Activated T-cell treated with anti-CD3 and anti-CD28 coated beads for 24 hours (primary cell): ENCODE measurements around the gene FBXL4.
"Not testable (repeated sequence)": the region's sequence is repeated elsewhere in the genome, so short reads cannot be mapped to it uniquely, and the experiment has no call there.

Experiments used
- DNase-seq: peaks from one replicate; pipeline ENCODE4 v3.0.0-alpha.2; 2020; ENCODE audit warnings: low read depth

Gene FBXL4

DNA sequence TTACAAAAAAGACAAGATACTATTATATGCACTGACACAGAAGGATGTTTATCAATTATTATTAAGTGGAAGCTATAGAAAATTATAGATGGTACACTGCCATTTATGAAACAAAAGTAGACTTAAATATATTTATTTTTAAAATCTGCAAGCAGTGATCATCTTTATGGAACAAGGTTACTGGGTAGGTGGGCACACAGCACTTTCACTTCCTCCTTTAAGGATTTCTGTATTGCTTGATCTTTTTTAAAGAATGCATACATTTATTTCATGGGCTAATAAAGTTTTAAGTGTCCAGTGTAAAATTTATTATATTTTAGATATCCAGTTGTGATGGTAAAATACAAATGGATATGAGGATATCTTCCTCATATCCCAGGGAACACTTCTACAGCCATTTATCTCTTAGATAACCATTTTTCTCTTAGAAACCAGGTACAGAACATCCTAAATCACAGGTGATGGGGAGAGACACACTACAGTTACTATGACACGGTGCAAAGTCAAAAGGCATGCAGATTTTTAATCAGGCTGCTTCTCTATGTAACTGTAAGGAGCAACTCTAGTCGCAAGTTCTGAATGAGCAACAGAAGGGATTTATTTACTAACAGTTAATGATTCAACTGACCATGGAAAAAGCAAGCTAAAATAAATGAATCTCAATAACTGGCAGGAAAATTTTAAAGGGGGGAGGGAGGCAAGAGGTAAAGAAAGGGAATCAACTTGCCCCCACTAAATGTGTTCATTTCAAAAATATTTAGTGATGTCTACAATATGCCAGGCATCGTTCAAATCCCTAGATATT lies 2.2 kb downstream of the FBXL4 start:
- no peak for DNase-seq

- DNase-seq: no peak
Measured at GRCh38 chr6:98944598-98945081, 3.1 kb downstream of the FBXL4 start.

GRCh38 chr6:98944168-98944567 lies 3.6 kb downstream of the FBXL4 start:
- DNase-seq: no peak

GRCh38 chr6:98942263-98942803 lies 5.4 kb downstream of the FBXL4 start:
- no peak for DNase-seq

- no peak for DNase-seq
Measured at GRCh38 chr6:98941319-98941718, 6.4 kb downstream of the FBXL4 start.

DNA sequence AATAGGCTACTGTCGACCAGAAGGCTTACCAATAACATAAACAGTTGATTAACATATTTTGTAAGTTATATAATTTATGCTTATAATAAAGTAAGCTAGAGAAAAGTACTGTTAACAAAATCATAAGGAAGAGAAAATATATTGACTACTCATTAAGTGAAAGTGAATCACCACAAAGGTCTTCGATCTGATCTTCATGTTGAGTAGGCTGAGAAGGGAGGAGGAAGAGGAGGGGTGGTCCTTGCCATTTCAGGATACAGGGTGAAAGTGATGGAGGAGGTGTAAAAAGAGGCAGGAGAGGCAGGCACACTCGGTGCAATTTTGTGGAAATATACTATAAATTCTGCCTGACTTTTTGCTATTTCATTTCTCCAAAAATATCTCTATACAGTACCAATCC lies 10.4 kb downstream of the FBXL4 start:
- no peak for DNase-seq

DNA sequence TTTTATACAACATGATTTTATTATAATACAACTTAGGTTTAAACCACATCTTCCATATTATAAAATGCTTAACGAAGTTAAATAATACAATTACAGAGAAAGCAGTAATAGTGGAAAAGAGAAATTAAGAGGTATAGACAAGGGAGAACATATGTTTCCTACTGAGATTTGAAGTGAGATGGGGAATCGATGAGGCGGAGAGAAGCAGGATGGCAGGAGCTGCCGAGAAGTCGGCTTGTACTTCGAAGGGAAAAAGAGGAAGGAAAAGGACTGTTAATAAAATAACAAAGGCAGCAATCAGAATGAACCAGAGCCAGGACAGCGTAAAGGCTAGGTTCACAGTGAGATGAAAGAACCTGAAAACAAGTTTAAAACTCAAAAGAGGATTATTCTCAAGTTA lies 15.4 kb downstream of the FBXL4 start:
- no peak for DNase-seq

DNA sequence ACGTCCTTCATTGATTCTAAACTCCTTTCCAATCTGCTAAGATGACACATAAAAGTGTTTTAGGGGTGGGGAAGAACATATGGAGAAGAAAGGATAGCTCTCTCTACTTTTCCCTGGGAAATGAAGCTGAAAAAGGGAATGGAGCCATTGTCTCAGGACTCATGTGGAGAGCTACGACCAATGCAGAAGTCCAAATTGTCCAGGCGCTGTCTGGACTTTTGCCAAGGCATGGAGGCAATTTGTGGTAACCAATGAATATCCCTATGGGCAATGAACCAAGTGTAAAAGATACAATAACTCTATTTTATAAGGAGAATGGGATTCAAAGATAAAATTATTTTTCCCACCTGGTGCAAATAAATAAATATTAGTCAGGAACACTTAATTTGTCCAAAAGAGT lies 16.1 kb downstream of the FBXL4 start:
- DNase-seq: no peak

- DNase-seq: no peak
Measured at GRCh38 chr6:98929498-98930060, 18.2 kb downstream of the FBXL4 start.

GRCh38 chr6:98928688-98929087 lies 19.1 kb downstream of the FBXL4 start:
- no peak for DNase-seq

- no peak for DNase-seq
Measured at GRCh38 chr6:98927534-98927933, 20.2 kb downstream of the FBXL4 start.

DNA sequence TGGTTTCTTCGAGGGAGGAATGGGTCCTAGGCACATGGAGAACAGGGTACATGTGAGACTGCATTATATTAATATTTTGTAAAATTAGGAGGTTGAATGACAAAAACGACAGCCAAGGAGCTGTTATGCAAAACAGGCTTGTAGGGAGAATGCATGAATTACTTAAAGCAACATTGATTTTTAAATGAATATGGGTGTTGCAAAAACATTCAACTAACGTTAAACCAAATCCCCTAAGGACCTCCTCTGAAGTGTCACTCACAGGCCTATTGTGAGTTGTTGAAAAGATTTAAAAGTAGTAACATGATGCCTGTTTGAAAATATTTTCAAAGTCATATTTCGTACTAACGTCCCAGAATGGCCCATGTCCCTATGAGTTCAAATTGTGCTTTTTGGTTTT lies 21.9 kb downstream of the FBXL4 start:
- no peak for DNase-seq

DNA sequence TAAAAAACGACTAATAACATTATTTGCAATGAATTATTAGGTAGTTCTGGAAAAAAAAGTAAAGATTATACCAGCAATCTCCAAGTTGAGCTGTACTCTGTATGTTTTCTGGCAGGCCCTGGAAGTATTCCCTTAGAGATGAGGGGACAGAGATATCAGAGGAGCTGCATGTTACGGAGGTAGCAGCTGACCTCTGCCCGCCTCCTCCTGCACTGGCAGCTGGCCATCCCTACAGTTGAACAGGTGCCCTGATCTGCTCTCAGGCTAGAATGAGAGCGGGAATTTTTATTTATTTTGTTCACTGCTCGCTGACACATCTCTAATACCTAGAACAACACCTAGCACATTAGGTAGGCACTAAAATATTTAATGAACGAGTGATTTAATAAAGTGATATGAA lies 23.1 kb downstream of the FBXL4 start:
- no peak for DNase-seq

DNA sequence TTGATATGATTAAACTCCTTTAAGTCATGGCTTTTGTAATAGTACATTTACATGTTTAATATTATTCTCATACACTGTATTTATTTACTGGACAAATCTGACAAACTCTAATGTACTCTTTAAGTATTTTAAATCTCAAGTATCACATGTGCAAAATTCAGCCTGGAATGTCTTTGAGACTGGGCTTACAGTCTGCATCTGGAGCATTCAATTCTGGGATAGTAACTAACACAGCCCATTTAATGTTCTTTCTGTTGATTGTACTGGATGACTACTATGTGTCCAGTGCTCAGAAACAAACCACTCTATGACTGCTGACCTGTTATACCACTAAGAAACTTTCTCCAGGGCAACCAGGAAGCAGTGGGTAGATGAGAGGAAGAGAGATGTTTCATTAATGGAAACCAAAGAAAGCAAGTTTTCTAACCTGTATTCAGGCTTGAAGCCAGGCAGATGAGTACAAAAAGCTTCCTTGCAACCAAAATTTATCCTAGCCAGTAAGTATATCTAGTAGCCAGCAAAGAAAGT lies 26.8 kb downstream of the FBXL4 start:
- DNase-seq: no peak

- not testable (repeated sequence) for DNase-seq
Measured at GRCh38 chr6:98910946-98911345, 36.8 kb downstream of the FBXL4 start.

GRCh38 chr6:98909236-98909635 lies 38.5 kb downstream of the FBXL4 start:
- DNase-seq: no peak

DNA sequence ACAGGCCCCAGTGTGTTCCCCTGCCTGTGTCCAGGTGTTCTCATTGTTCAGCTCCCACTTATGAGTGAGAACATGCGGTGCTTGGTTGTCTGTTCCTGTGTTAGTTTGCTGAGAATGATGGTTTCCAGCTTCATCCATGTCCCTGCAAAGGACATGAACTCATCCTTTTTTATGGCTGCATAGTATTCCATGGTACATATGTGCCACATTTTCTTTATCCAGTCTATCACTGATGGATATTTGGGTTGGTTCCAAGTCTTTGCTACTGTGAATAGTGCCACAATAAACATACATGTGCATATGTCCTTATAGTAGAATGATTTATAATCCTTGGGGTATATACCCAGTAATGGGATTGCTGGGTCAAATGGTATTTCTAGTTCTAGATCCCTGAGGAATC lies 41.4 kb downstream of the FBXL4 start:
- not testable (repeated sequence) for DNase-seq

- no peak for DNase-seq
Measured at GRCh38 chr6:98905759-98906158, 42.0 kb downstream of the FBXL4 start.

DNA sequence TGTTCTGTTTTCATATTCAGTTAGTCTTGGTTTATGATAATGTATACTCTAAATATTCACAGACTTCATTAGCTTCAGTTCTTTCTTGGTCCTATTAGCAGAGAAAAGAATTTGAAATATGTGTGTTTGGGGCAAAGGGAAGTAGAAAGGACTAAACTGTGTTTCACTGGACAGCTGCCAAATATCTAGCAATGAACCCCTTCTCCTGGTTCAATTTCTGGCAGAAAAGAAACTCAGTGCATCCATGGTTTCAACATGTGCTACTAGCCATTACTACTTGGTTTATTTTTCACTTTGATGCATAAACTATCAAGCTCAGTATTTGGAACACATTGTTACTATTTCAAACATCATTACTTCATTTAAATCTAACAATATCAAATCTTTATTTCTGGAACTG lies 43.6 kb downstream of the FBXL4 start:
- DNase-seq: no peak

GRCh38 chr6:98900706-98901105 lies 47.0 kb downstream of the FBXL4 start:
- no peak for DNase-seq

DNA sequence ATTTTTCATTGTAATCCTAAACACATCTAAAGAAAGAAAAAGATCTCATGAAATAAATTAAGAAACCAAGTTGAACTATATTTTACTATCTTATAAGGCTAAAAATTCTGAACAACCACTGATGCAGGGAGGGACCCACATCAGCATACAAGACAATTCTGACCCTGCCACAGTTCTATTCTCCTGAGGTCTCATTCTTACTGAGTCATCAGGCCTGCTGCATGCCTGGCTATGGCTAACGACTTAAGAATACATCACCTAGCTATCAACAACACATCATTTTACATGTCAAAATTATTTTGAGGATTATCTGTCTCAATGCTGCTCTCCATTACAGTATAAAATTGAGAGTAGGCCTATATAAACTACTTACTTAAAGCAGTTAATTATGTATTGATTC lies 52.9 kb downstream of the FBXL4 start:
- no peak for DNase-seq

DNA sequence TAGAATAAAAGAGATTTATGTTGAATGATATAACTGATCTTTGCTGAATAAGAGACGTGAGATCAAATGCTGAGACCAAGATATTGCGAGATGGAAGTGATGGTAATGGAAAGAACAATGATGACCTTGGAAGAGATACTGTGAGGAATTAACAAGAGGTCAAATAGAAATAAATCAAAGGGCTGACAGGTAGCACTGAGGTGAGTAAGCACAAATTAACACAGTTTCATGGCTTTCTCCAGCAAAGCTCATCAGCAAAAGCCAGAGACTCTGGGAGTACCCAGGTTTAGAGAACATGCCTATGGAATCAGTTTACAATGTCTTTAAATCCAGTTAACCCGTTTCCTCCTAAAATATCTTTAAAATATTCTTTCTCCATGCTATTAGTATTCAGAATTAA lies 60.1 kb downstream of the FBXL4 start:
- no peak for DNase-seq

DNA sequence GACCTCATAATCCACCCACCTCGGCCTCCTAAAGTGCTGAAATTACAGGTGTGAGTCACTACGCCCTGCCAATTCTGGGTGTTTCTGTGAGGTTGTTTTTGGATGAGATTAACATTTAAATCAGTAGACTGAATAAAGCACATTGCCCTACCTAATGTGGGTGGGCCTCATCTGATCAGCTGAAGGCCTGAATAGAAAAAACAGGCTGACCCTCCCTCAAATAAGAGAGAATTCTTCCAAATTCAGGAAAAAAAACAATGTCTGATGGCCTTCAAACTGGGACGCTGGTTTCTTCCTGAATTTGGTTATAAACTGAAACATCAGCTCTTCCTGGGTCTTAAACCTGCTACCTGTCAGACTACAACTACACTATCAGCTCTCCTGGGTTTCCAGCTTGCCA lies 62.4 kb downstream of the FBXL4 start:
- no peak for DNase-seq
